K562 (cell line): Measurements from ENCODE around the gene MARCHF5.

Source experiments
- FOSL1 ChIP-seq: fragments of 200-800 bp; sonication (Bioruptor generic); conservative IDR thresholded peaks from 2 replicates; pipeline ENCODE4 v1.6.1; 2016; ENCODE audit warnings: missing genetic modification characterization, missing compliant biosample characterization
- FOXA1 ChIP-seq: fragments of 450-650 bp; IDR thresholded peaks from 2 replicates; pipeline ENCODE4 v1.6.1; 2016; ENCODE audit warnings: mild to moderate bottlenecking, borderline replicate concordance
- HDAC1 ChIP-seq, 2 experiments: fragments of 450-650 bp; IDR thresholded peaks; 2 replicates each; pipeline ENCODE4 v1.6.1; 2016 to 2017; ENCODE audit warnings: inconsistent platforms in 1 of 2, mild to moderate bottlenecking in 1 of 2, moderate library complexity in 1 of 2
- POLR2A ChIP-seq: fragments of 450-650 bp; conservative IDR thresholded peaks from 2 replicates; pipeline ENCODE4 v1.6.1; 2016
- POLR2B ChIP-seq: fragments of 450-650 bp; IDR thresholded peaks from 2 replicates; pipeline ENCODE4 v1.6.1; 2018; ENCODE audit warnings: low read depth; ENCODE audit not compliant: partially characterized antibody
- SREBF2 ChIP-seq: sonication (generic); formaldehyde crosslinking; IDR thresholded peaks from 2 replicates; pipeline ENCODE4 v1.4.0; 2020; ENCODE audit warnings: mild to moderate bottlenecking, missing genetic modification reagents
- ZNF140 ChIP-seq: fragments of 250-450 bp; sonication (Bioruptor Pico); IDR thresholded peaks from 2 replicates; pipeline ENCODE4 v1.8.0; 2021; ENCODE audit warnings: moderate library complexity, mild to moderate bottlenecking, inconsistent platforms
- ZNF224 ChIP-seq: sonication (generic); formaldehyde crosslinking; IDR thresholded peaks from 2 replicates; pipeline ENCODE4 v1.8.0; 2022; ENCODE audit warnings: mild to moderate bottlenecking, missing genetic modification reagents
- TF ChIP-seq, protein P1 (sequence below), 3 experiments: IDR thresholded peaks in 2 of 3; conservative IDR thresholded peaks in 1 of 3; 2 replicates each; pipeline ENCODE4 v1.5.1; 2011 to 2012; ENCODE audit warnings: low read length in 3 of 3, mild to moderate bottlenecking in 3 of 3, control low read depth in 2 of 3, improper control_type of control experiment in 1 of 3, inconsistent platforms in 1 of 3, low read depth in 1 of 3, mixed read lengths in 1 of 3, moderate library complexity in 1 of 3; ENCODE audit not compliant: insufficient read depth in 2 of 3

DNA sequence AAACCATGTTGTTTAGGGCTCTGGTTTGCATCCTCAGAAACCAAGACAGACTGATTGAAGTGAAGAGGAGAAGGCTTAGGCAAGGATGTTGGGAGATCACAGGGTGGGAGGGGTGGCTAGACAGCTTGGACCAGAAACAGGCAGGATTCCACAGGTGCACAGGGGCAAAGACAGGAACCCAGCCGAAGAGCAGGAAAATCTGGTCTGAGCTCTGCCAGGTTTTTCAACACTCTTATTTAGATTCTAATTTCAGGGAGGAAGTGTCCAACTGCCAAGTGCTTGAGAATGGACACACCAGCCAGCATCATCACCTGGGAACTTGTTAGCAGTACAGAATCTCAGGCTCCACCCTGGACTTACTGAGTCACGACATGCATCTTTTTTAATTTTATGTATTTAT, 93.8 kb downstream of the MARCHF5 start:
- TF ChIP-seq ZNF224 (CRISPR knock-in tag) (no peak), SREBF2 (CRISPR knock-in tag) (no peak), ZNF140 (no peak), POLR2A (no peak), POLR2B (no peak), HDAC1 (IDR thresholded peaks at IDR 0.05) (no peak), FOSL1 (tag) (no peak), FOXA1 (no peak)
- TF ChIP-seq, protein P1, sequence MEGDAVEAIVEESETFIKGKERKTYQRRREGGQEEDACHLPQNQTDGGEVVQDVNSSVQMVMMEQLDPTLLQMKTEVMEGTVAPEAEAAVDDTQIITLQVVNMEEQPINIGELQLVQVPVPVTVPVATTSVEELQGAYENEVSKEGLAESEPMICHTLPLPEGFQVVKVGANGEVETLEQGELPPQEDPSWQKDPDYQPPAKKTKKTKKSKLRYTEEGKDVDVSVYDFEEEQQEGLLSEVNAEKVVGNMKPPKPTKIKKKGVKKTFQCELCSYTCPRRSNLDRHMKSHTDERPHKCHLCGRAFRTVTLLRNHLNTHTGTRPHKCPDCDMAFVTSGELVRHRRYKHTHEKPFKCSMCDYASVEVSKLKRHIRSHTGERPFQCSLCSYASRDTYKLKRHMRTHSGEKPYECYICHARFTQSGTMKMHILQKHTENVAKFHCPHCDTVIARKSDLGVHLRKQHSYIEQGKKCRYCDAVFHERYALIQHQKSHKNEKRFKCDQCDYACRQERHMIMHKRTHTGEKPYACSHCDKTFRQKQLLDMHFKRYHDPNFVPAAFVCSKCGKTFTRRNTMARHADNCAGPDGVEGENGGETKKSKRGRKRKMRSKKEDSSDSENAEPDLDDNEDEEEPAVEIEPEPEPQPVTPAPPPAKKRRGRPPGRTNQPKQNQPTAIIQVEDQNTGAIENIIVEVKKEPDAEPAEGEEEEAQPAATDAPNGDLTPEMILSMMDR (IDR thresholded peaks at IDR 0.05 in 2 of 3, conservative IDR thresholded peaks at IDR 0.05 in 1 of 3; ENCODE audit: insufficient read depth in 2 of 3, low read depth in 1 of 3, low read length in 3 of 3): no peak
